Measurements from ENCODE around the gene PDSS2. TPM values are rescaled to one million over a fixed set of nuclear protein-coding genes. Genes with fewer than 3 reads are reported as not detected.

Gene PDSS2
- total and polyA plus RNA-seq, 9 of the 15 experiments (the other 6 are each of a cell fraction or from before 2014, with no cell fraction given), result 5.8 to 21.1 (median 12.0) TPM

DNA sequence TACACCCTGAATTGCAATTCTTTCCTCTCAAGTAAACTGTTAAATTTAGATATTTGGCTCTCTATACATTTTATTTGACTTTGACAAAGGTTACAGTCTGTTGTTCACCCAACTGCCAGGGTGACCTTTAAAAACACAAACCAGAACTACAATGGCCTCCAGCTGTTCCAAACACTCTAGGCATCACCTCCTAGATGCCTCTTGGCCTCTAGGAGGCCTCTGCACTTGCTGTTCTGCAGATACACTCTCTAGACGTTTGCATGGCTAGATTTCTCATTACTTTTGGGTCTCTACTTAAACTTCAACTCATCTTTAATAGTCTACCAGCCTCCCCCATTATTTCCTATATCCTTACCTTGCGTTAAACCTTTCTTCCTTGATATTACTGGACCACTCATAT, 241.2 kb downstream of the PDSS2 start:
- ChIA-PET POLR2A (no interaction called here), CTCF (ENCODE audit: low intra/inter-chr PET ratio) (no interaction called here)
- Histone ChIP-seq H3K27me3 (ENCODE audit: control insufficient read depth in 2 of 2, insufficient read depth in 2 of 2, low read length in 2 of 2) (no peaks in the 10 kb centered on the region), H2AFZ (ENCODE audit: low read depth, low read length) (no peak overlapping the region), H3K4me1 (replicated peaks in 1 of 2; ENCODE audit: control insufficient read depth in 2 of 2, insufficient read depth in 2 of 2, low read length in 2 of 2) (no peaks in the 10 kb centered on the region), H3K9ac (ENCODE audit: insufficient read depth in 1 of 2, low read depth in 2 of 2, low read length in 2 of 2) (no peak overlapping the region), H3K4me2 (ENCODE audit: insufficient read depth, low read length) (no peak overlapping the region), H4K20me1 (replicated peaks; ENCODE audit: control insufficient read depth, insufficient read depth, low read length) (no peaks in the 10 kb centered on the region), H3K79me2 (ENCODE audit: control insufficient read depth, insufficient read depth, low read length) (no peaks in the 10 kb centered on the region), H3K27ac (ENCODE audit: extremely low read depth, low read depth, low read length) (no peak overlapping the region), H3K9me3 (replicated peaks; ENCODE audit: control insufficient read depth, insufficient read depth, low read depth, low read length) (no peaks in the 10 kb centered on the region), H3K9me1 (ENCODE audit: control insufficient read depth, insufficient read depth, low read length) (no peaks in the 10 kb centered on the region), H3K4me3 (no peak overlapping the region), H3K36me3 (ENCODE audit: control insufficient read depth, insufficient read depth, low read length) (no peaks in the 10 kb centered on the region)
- FAIRE-seq (peak; percentile 55), ATAC-seq (peak; percentile 50; the same call in 1 of the 3 replicates), DNase-seq (ENCODE audit: extremely low read depth in 1 of 4, low spot score in 3 of 4) (no peak)
- in situ Hi-C loops (cut with MboI), result no loop called here
- BruUV-seq (replicated peaks), result no TSS peak
- intact Hi-C loops (cut with micrococcal nuclease), result no loop called here
- WGBS (ENCODE audit: insufficient coverage, low coverage, missing lambda C conversion rate), result 44% methylated on average over 2 of the region's 2 CpGs
- no peak for TF ChIP-seq ZNF124 (CRISPR knock-in tag; IDR thresholded peaks at IDR 0.05)
- TF ChIP-seq ZNF695 (CRISPR knock-in tag; IDR thresholded peaks at IDR 0.05), result no peak
- TF ChIP-seq, protein P1, sequence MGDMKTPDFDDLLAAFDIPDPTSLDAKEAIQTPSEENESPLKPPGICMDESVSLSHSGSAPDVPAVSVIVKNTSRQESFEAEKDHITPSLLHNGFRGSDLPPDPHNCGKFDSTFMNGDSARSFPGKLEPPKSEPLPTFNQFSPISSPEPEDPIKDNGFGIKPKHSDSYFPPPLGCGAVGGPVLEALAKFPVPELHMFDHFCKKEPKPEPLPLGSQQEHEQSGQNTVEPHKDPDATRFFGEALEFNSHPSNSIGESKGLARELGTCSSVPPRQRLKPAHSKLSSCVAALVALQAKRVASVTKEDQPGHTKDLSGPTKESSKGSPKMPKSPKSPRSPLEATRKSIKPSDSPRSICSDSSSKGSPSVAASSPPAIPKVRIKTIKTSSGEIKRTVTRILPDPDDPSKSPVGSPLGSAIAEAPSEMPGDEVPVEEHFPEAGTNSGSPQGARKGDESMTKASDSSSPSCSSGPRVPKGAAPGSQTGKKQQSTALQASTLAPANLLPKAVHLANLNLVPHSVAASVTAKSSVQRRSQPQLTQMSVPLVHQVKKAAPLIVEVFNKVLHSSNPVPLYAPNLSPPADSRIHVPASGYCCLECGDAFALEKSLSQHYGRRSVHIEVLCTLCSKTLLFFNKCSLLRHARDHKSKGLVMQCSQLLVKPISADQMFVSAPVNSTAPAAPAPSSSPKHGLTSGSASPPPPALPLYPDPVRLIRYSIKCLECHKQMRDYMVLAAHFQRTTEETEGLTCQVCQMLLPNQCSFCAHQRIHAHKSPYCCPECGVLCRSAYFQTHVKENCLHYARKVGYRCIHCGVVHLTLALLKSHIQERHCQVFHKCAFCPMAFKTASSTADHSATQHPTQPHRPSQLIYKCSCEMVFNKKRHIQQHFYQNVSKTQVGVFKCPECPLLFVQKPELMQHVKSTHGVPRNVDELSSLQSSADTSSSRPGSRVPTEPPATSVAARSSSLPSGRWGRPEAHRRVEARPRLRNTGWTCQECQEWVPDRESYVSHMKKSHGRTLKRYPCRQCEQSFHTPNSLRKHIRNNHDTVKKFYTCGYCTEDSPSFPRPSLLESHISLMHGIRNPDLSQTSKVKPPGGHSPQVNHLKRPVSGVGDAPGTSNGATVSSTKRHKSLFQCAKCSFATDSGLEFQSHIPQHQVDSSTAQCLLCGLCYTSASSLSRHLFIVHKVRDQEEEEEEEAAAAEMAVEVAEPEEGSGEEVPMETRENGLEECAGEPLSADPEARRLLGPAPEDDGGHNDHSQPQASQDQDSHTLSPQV (IDR thresholded peaks at IDR 0.05), result no peak
- no peak for TF ChIP-seq KLF1 (tag; IDR thresholded peaks at IDR 0.05)
- TF ChIP-seq ZNF717 (CRISPR knock-in tag; IDR thresholded peaks at IDR 0.05), result no peak
- no peak for TF ChIP-seq KLF13 (tag; IDR thresholded peaks at IDR 0.05; ENCODE audit: borderline replicate concordance, low read depth)
- TF ChIP-seq, protein P2, sequence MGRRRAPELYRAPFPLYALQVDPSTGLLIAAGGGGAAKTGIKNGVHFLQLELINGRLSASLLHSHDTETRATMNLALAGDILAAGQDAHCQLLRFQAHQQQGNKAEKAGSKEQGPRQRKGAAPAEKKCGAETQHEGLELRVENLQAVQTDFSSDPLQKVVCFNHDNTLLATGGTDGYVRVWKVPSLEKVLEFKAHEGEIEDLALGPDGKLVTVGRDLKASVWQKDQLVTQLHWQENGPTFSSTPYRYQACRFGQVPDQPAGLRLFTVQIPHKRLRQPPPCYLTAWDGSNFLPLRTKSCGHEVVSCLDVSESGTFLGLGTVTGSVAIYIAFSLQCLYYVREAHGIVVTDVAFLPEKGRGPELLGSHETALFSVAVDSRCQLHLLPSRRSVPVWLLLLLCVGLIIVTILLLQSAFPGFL (CRISPR knock-in tag; IDR thresholded peaks at IDR 0.05), result no peak
- TF ChIP-seq, protein P3, sequence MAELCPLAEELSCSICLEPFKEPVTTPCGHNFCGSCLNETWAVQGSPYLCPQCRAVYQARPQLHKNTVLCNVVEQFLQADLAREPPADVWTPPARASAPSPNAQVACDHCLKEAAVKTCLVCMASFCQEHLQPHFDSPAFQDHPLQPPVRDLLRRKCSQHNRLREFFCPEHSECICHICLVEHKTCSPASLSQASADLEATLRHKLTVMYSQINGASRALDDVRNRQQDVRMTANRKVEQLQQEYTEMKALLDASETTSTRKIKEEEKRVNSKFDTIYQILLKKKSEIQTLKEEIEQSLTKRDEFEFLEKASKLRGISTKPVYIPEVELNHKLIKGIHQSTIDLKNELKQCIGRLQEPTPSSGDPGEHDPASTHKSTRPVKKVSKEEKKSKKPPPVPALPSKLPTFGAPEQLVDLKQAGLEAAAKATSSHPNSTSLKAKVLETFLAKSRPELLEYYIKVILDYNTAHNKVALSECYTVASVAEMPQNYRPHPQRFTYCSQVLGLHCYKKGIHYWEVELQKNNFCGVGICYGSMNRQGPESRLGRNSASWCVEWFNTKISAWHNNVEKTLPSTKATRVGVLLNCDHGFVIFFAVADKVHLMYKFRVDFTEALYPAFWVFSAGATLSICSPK (IDR thresholded peaks at IDR 0.05; ENCODE audit: borderline replicate concordance), result no peak
- TF ChIP-seq ZNF134 (CRISPR knock-in tag; conservative IDR thresholded peaks at IDR 0.05), result no peak
- TF ChIP-seq, protein P4, sequence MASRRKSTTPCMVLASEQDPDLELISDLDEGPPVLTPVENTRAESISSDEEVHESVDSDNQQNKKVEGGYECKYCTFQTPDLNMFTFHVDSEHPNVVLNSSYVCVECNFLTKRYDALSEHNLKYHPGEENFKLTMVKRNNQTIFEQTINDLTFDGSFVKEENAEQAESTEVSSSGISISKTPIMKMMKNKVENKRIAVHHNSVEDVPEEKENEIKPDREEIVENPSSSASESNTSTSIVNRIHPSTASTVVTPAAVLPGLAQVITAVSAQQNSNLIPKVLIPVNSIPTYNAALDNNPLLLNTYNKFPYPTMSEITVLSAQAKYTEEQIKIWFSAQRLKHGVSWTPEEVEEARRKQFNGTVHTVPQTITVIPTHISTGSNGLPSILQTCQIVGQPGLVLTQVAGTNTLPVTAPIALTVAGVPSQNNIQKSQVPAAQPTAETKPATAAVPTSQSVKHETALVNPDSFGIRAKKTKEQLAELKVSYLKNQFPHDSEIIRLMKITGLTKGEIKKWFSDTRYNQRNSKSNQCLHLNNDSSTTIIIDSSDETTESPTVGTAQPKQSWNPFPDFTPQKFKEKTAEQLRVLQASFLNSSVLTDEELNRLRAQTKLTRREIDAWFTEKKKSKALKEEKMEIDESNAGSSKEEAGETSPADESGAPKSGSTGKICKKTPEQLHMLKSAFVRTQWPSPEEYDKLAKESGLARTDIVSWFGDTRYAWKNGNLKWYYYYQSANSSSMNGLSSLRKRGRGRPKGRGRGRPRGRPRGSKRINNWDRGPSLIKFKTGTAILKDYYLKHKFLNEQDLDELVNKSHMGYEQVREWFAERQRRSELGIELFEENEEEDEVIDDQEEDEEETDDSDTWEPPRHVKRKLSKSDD (conservative IDR thresholded peaks at IDR 0.05; ENCODE audit: low read length), result no peak
